Vagina (tissue), 2 donors: ENCODE measurements around the gene IL1RAPL1.

ENCODE experiments used
- POLR2A ChIP-seq, 2 donors: fragments of 450-650 bp; IDR thresholded peaks; one replicate each; pipeline ENCODE4 v1.6.1; 2017; ENCODE audit warnings: antibody characterized with exemption in 2 of 2, mild to moderate bottlenecking in 2 of 2, moderate library complexity in 2 of 2
- TF ChIP-seq, protein P1 (sequence below), 3 experiments: fragments of 450-650 bp in 2 of 3; fragments of 200-600 bp in 1 of 3; sonication (generic) in 1 of 3; IDR thresholded peaks; one replicate each; pipeline ENCODE4 v1.5.1; 2017 to 2019; ENCODE audit warnings: antibody characterized with exemption in 3 of 3, mild to moderate bottlenecking in 2 of 3, moderate library complexity in 2 of 3

- TF ChIP-seq POLR2A (IDR thresholded peaks at IDR 0.05): no peak
- TF ChIP-seq, protein P1, sequence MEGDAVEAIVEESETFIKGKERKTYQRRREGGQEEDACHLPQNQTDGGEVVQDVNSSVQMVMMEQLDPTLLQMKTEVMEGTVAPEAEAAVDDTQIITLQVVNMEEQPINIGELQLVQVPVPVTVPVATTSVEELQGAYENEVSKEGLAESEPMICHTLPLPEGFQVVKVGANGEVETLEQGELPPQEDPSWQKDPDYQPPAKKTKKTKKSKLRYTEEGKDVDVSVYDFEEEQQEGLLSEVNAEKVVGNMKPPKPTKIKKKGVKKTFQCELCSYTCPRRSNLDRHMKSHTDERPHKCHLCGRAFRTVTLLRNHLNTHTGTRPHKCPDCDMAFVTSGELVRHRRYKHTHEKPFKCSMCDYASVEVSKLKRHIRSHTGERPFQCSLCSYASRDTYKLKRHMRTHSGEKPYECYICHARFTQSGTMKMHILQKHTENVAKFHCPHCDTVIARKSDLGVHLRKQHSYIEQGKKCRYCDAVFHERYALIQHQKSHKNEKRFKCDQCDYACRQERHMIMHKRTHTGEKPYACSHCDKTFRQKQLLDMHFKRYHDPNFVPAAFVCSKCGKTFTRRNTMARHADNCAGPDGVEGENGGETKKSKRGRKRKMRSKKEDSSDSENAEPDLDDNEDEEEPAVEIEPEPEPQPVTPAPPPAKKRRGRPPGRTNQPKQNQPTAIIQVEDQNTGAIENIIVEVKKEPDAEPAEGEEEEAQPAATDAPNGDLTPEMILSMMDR (IDR thresholded peaks at IDR 0.05): no peak
Observed at GRCh38 chrX:29852767-29853166, 1265.5 kb downstream of the IL1RAPL1 start.
